ENCODE results near the gene CXCL8. TPM values are rescaled to one million over a fixed set of nuclear protein-coding genes. Genes with fewer than 3 reads are reported as not detected.

Gene CXCL8
- total RNA-seq, 4 donors from 2014 or later = 6.0 to 150 (median 10.6) TPM

- ATAC-seq (ENCODE audit: low FRiP score) = peak; percentile 70
- DNase-seq (ENCODE audit: low spot score) = peak; percentile 55
- TF ChIP-seq, protein P1, sequence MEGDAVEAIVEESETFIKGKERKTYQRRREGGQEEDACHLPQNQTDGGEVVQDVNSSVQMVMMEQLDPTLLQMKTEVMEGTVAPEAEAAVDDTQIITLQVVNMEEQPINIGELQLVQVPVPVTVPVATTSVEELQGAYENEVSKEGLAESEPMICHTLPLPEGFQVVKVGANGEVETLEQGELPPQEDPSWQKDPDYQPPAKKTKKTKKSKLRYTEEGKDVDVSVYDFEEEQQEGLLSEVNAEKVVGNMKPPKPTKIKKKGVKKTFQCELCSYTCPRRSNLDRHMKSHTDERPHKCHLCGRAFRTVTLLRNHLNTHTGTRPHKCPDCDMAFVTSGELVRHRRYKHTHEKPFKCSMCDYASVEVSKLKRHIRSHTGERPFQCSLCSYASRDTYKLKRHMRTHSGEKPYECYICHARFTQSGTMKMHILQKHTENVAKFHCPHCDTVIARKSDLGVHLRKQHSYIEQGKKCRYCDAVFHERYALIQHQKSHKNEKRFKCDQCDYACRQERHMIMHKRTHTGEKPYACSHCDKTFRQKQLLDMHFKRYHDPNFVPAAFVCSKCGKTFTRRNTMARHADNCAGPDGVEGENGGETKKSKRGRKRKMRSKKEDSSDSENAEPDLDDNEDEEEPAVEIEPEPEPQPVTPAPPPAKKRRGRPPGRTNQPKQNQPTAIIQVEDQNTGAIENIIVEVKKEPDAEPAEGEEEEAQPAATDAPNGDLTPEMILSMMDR (IDR thresholded peaks at IDR 0.05) = no peak
Observed at GRCh38 chr4:73707918-73708577, 32.3 kb upstream of the CXCL8 start.

- ATAC-seq (ENCODE audit: low FRiP score) (no peak), DNase-seq (ENCODE audit: low spot score) (no peak)
- TF ChIP-seq, protein P1 (IDR thresholded peaks at IDR 0.05) = no peak
Observed at GRCh38 chr4:73709451-73710033, 30.8 kb upstream of the CXCL8 start.

- TF ChIP-seq, protein P1 (IDR thresholded peaks at IDR 0.05) = no peak
- no peak for ATAC-seq (ENCODE audit: low FRiP score)
Observed at GRCh38 chr4:73710094-73710493, 30.3 kb upstream of the CXCL8 start.

DNA sequence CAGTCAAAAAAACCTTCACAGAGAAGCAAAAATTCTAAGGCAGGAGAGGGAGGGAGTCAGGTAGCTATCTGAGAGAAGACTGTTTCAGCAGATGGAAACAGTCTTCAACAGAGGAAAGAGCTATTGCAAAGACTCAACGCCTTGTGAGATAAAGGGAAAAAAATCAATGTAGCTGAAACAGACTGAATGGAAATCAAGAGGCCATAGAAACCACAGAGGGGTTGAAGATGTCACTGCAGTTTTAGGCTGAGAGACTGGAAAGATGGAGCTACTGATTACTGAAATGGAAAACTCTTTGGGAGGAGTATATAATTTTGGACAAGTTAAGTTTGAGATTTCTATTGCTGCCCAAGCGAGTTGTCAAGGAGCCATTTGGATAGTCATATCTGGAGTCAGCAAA lies 28.4 kb upstream of the CXCL8 start:
- TF ChIP-seq, protein P1 (IDR thresholded peaks at IDR 0.05) = no peak
- ATAC-seq (ENCODE audit: low FRiP score) (no peak), DNase-seq (ENCODE audit: low spot score) (no peak)

More at GRCh38 chr4:73710094-73710493, 30.3 kb upstream of the CXCL8 start:
- no peak for DNase-seq (ENCODE audit: low spot score)

- TF ChIP-seq, protein P1 (IDR thresholded peaks at IDR 0.05) = no peak
- DNase-seq (ENCODE audit: low spot score) (no peak), ATAC-seq (ENCODE audit: low FRiP score) (no peak)
Observed at GRCh38 chr4:73713650-73714049, 26.7 kb upstream of the CXCL8 start.

DNA sequence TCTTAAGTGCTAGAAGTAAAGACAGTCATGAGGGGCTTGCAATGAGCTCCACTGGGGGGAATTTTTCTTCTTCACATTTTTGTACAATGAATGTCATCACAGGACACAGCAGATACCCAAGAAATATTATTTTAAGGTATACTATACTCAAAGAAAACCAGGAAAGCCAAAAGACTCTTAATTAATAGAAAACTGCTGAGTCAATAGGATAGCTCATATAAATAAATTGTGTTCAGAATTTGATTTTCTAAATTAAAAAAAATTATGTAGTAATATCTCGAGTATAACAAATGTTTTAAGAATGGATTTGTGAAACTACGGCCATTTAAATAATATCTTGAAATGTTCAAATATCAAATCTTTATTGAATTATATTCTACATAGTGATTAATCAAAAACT lies 25.7 kb upstream of the CXCL8 start:
- TF ChIP-seq, protein P1 (IDR thresholded peaks at IDR 0.05) = no peak
- no peak for ATAC-seq (ENCODE audit: low FRiP score)

GRCh38 chr4:73715659-73716058 lies 24.7 kb upstream of the CXCL8 start:
- ATAC-seq (ENCODE audit: low FRiP score) = no peak
- TF ChIP-seq, protein P1 (IDR thresholded peaks at IDR 0.05) = no peak
- DNase-seq (ENCODE audit: low spot score) = no peak

More for the DNA sequence above, 25.7 kb upstream of the CXCL8 start:
- no peak for DNase-seq (ENCODE audit: low spot score)

All from omental fat pad (tissue), 4 donors.